Measurements from ENCODE around the gene ZNF407. TPM values are rescaled to one million over a fixed set of nuclear protein-coding genes. Genes with fewer than 3 reads are reported as not detected.
"Not testable (repeated sequence)": the region's sequence is repeated elsewhere in the genome, so short reads cannot be mapped to it uniquely, and the experiment has no call there.

Gene ZNF407
- total RNA-seq, 1 donor from 2014 or later: 8.7 TPM

GRCh38 chr18:75076286-75076685, 478.6 kb downstream of the ZNF407 start:
- Histone ChIP-seq H3K4me1 (no peaks in the 10 kb centered on the region), H3K36me3 (no peaks in the 10 kb centered on the region), H3K27me3 (no peaks in the 10 kb centered on the region), H3K4me3 (no peak overlapping the region), H3K9me3 (peaks cover 0 to 17% of the 10 kb centered on the region in 2 donors), H3K27ac (no peak overlapping the region)
- DNase-seq (ENCODE audit: low spot score in 2 of 2): peak in 1 of 2 donors; percentile 24
- TF ChIP-seq CTCF (IDR thresholded peaks at IDR 0.05): no peak
- intact Hi-C loops (cut with DNase I): no loop called here

GRCh38 chr18:75081486-75081885, 483.8 kb downstream of the ZNF407 start:
- no peaks in the 10 kb centered on the region for H3K36me3 ChIP-seq
- H3K4me3 ChIP-seq: no peak overlapping the region
- intact Hi-C loops (cut with DNase I): no loop called here
- DNase-seq (ENCODE audit: low spot score in 2 of 2): no peak
- TF ChIP-seq CTCF (IDR thresholded peaks at IDR 0.05): no peak
- no peaks in the 10 kb centered on the region for H3K27me3 ChIP-seq
- H3K4me1 ChIP-seq: no peaks in the 10 kb centered on the region
- no peak overlapping the region for H3K27ac ChIP-seq
- peaks cover 0 to 17% of the 10 kb centered on the region in 2 donors for H3K9me3 ChIP-seq

GRCh38 chr18:75083131-75083530, 485.5 kb downstream of the ZNF407 start:
- Histone ChIP-seq H3K9me3 (peaks cover 0 to 5% of the 10 kb centered on the region in 2 donors), H3K4me3 (no peak overlapping the region), H3K27ac (no peak overlapping the region), H3K4me1 (no peaks in the 10 kb centered on the region), H3K27me3 (no peaks in the 10 kb centered on the region), H3K36me3 (no peaks in the 10 kb centered on the region)
- no peak for DNase-seq (ENCODE audit: low spot score in 2 of 2)
- no peak for TF ChIP-seq CTCF (IDR thresholded peaks at IDR 0.05)
- intact Hi-C loops (cut with DNase I): no loop called here

GRCh38 chr18:75083761-75084160, 486.1 kb downstream of the ZNF407 start:
- no peak for TF ChIP-seq CTCF (IDR thresholded peaks at IDR 0.05)
- H3K36me3 ChIP-seq: no peaks in the 10 kb centered on the region
- no peaks in the 10 kb centered on the region for H3K4me1 ChIP-seq
- no peaks in the 10 kb centered on the region for H3K27me3 ChIP-seq
- H3K4me3 ChIP-seq: no peak overlapping the region
- H3K9me3 ChIP-seq: no peaks in the 10 kb centered on the region
- no peak overlapping the region for H3K27ac ChIP-seq
- peak in 1 of 2 donors; percentile 53 for DNase-seq (ENCODE audit: low spot score in 2 of 2)
- intact Hi-C loops (cut with DNase I): no loop called here

GRCh38 chr18:75085676-75086075, 488.0 kb downstream of the ZNF407 start:
- H3K4me1 ChIP-seq; H3K36me3 ChIP-seq; H3K9me3 ChIP-seq; DNase-seq (ENCODE audit: low spot score in 2 of 2); H3K4me3 ChIP-seq; H3K27ac ChIP-seq; H3K27me3 ChIP-seq; intact Hi-C loops (cut with DNase I): not testable (repeated sequence)

- intact Hi-C loops (cut with DNase I): no loop called here
- H3K9me3 ChIP-seq: no peaks in the 10 kb centered on the region
- H3K27ac ChIP-seq: no peak overlapping the region
- no peak for TF ChIP-seq CTCF (IDR thresholded peaks at IDR 0.05)
- no peaks in the 10 kb centered on the region for H3K27me3 ChIP-seq
- no peaks in the 10 kb centered on the region for H3K4me1 ChIP-seq
- peak in 1 of 2 donors; percentile 30 for DNase-seq (ENCODE audit: low spot score in 2 of 2)
- no peaks in the 10 kb centered on the region for H3K36me3 ChIP-seq
- no peak overlapping the region for H3K4me3 ChIP-seq
Observed at GRCh38 chr18:75086494-75087034, 488.9 kb downstream of the ZNF407 start.

Measured in ascending aorta (tissue), 2 donors.